ENCODE data around the gene KIAA1755. TPM values are rescaled to one million over a fixed set of nuclear protein-coding genes. Genes with fewer than 3 reads are reported as not detected.

The KIAA1755 gene
- total and polyA plus RNA-seq, 2 of the 4 experiments (the other 2 are of a cell fraction) = 2.5 to 5.1 TPM

GRCh38 chr20:38305541-38305940, 45.0 kb upstream of the KIAA1755 start:
- H3K79me1 ChIP-seq (ENCODE audit: low read depth in 1 of 2, low read length in 2 of 2) = no peaks in the 10 kb centered on the region
- no peak overlapping the region for H3K9ac ChIP-seq (ENCODE audit: low read depth, low read length)
- H3K18ac ChIP-seq (ENCODE audit: low read depth, low read length) = no peak overlapping the region
- no peak overlapping the region for H4K5ac ChIP-seq (ENCODE audit: low read depth, low read length)
- H3K36me3 ChIP-seq (ENCODE audit: control insufficient read depth, insufficient read depth, low read length) = no peaks in the 10 kb centered on the region
- no peak overlapping the region for H3K56ac ChIP-seq (ENCODE audit: extremely low read depth, insufficient read depth, low read length)
- no peak overlapping the region for H2AK9ac ChIP-seq (replicated peaks; ENCODE audit: low read depth, low read length, poor library complexity)
- no peak overlapping the region for H2BK120ac ChIP-seq (ENCODE audit: low read depth, low read length)
- no peak for DNase-seq
- in situ Hi-C loops (cut with MboI; ENCODE audit: low sequenced_read_pairs) (loop anchor here (5.0 to 10.0 kb wide), 2 partner anchors 68 to 241 kb away; no protein-coding TSS in a partner anchor), dilution Hi-C loops (cut with HindIII; ENCODE audit: low sequenced_read_pairs, unreplicated experiment) (no loop called here), intact Hi-C loops (cut with micrococcal nuclease) (loop anchor here (1.0 kb wide), 1 partner anchor 76 kb away; no protein-coding TSS in a partner anchor)
- H3K9me1 ChIP-seq (ENCODE audit: insufficient read depth, low read length) = no peaks in the 10 kb centered on the region
- BruUV-seq (replicated peaks) = no TSS peak
- H4K91ac ChIP-seq (ENCODE audit: insufficient read depth, low read depth, low read length) = no peak overlapping the region
- CTCF ChIA-PET = interaction anchor here (1.0 to 1.3 kb wide), 2 partner anchors 15 to 76 kb away, joined by 3 to 7 read pairs; no protein-coding TSS in a partner anchor
- H4K20me1 ChIP-seq (ENCODE audit: insufficient read depth, low read length) = no peaks in the 10 kb centered on the region
- no peak overlapping the region for H2AK5ac ChIP-seq (ENCODE audit: low read depth, low read length)
- H2BK20ac ChIP-seq (ENCODE audit: low read depth, low read length) = no peak overlapping the region
- H2BK15ac ChIP-seq (ENCODE audit: low read depth, low read length) = no peak overlapping the region
- no peak for ATAC-seq (ENCODE audit: low read depth)
- H3K4me3 ChIP-seq (ENCODE audit: insufficient read depth, low read depth, low read length) = no peak overlapping the region
- H3K4me2 ChIP-seq (ENCODE audit: low read depth, low read length) = no peak overlapping the region
- no peak overlapping the region for H3K14ac ChIP-seq (replicated peaks; ENCODE audit: low read depth, low read length)
- peaks cover 7% of the 10 kb centered on the region; the same call in 1 of the 2 replicates for H3K9me3 ChIP-seq (ENCODE audit: control insufficient read depth, insufficient read depth, low read length)
- H3K27me3 ChIP-seq (ENCODE audit: control insufficient read depth, insufficient read depth, low read length) = peaks cover 24% of the 10 kb centered on the region
- no peak overlapping the region for H4K8ac ChIP-seq (ENCODE audit: low read depth in 2 of 2, low read length in 2 of 2)
- no peak for TF ChIP-seq RCOR1 (IDR thresholded peaks at IDR 0.05; ENCODE audit: insufficient replicate concordance, low read length)
- TF ChIP-seq, protein P1, sequence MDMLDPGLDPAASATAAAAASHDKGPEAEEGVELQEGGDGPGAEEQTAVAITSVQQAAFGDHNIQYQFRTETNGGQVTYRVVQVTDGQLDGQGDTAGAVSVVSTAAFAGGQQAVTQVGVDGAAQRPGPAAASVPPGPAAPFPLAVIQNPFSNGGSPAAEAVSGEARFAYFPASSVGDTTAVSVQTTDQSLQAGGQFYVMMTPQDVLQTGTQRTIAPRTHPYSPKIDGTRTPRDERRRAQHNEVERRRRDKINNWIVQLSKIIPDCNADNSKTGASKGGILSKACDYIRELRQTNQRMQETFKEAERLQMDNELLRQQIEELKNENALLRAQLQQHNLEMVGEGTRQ (IDR thresholded peaks at IDR 0.05; ENCODE audit: low read depth, low read length) = no peak
- TF ChIP-seq CHD1 (IDR thresholded peaks at IDR 0.05; ENCODE audit: low read depth, low read length) = no peak
- TF ChIP-seq CEBPB (IDR thresholded peaks at IDR 0.05; ENCODE audit: low read depth, low read length) = no peak
- TF ChIP-seq RAD21 (IDR thresholded peaks at IDR 0.05; ENCODE audit: low read length) = no peak
- TF ChIP-seq POLR2A (IDR thresholded peaks at IDR 0.05; ENCODE audit: low read depth, low read length) = no peak
- TF ChIP-seq, protein P2, sequence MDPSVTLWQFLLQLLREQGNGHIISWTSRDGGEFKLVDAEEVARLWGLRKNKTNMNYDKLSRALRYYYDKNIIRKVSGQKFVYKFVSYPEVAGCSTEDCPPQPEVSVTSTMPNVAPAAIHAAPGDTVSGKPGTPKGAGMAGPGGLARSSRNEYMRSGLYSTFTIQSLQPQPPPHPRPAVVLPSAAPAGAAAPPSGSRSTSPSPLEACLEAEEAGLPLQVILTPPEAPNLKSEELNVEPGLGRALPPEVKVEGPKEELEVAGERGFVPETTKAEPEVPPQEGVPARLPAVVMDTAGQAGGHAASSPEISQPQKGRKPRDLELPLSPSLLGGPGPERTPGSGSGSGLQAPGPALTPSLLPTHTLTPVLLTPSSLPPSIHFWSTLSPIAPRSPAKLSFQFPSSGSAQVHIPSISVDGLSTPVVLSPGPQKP (IDR thresholded peaks at IDR 0.05; ENCODE audit: borderline replicate concordance, low read depth, low read length) = no peak
- TF ChIP-seq BHLHE40 (IDR thresholded peaks at IDR 0.05; ENCODE audit: low read depth, low read length) = no peak
- no peak for TF ChIP-seq RFX5 (IDR thresholded peaks at IDR 0.05; ENCODE audit: low read depth, low read length)
- TF ChIP-seq MAFK (IDR thresholded peaks at IDR 0.05; ENCODE audit: low read depth, low read length) = no peak
- no peak for TF ChIP-seq MAZ (IDR thresholded peaks at IDR 0.05; ENCODE audit: borderline replicate concordance, low read depth, low read length)
- no peak for TF ChIP-seq FOS (IDR thresholded peaks at IDR 0.05; ENCODE audit: low read depth, low read length)
- TF ChIP-seq, protein P3, sequence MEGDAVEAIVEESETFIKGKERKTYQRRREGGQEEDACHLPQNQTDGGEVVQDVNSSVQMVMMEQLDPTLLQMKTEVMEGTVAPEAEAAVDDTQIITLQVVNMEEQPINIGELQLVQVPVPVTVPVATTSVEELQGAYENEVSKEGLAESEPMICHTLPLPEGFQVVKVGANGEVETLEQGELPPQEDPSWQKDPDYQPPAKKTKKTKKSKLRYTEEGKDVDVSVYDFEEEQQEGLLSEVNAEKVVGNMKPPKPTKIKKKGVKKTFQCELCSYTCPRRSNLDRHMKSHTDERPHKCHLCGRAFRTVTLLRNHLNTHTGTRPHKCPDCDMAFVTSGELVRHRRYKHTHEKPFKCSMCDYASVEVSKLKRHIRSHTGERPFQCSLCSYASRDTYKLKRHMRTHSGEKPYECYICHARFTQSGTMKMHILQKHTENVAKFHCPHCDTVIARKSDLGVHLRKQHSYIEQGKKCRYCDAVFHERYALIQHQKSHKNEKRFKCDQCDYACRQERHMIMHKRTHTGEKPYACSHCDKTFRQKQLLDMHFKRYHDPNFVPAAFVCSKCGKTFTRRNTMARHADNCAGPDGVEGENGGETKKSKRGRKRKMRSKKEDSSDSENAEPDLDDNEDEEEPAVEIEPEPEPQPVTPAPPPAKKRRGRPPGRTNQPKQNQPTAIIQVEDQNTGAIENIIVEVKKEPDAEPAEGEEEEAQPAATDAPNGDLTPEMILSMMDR (conservative IDR thresholded peaks at IDR 0.05; ENCODE audit: low read depth, low read length) = no peak
- no peak for TF ChIP-seq MXI1 (IDR thresholded peaks at IDR 0.05; ENCODE audit: borderline replicate concordance, low read depth, low read length)
- TF ChIP-seq SMC3 (IDR thresholded peaks at IDR 0.05; ENCODE audit: low read depth, low read length) = no peak
- TF ChIP-seq NFE2L2 (IDR thresholded peaks at IDR 0.05; ENCODE audit: low read depth, low read length) = no peak
- H2AFZ ChIP-seq (replicated peaks; ENCODE audit: low read length, poor library complexity) = no peak overlapping the region
- no peaks in the 10 kb centered on the region for H3K4me1 ChIP-seq (ENCODE audit: control insufficient read depth, insufficient read depth, low read length)
- H2BK5ac ChIP-seq (ENCODE audit: low read depth, low read length, poor library complexity, severe bottlenecking) = no peak overlapping the region
- H3K27ac ChIP-seq (ENCODE audit: insufficient read depth, low read length) = no peak overlapping the region
- WGBS, 2 experiments (ENCODE audit: extremely low coverage in 2 of 2, insufficient read length in 1 of 2) = no CpG with 5 or more reads among the region's 4 CpGs
- POLR2A ChIA-PET (ENCODE audit: unreplicated experiment) = no interaction called here
- H3K4ac ChIP-seq (ENCODE audit: low read depth, low read length) = no peak overlapping the region
- no peak overlapping the region for H3K23ac ChIP-seq (ENCODE audit: low read depth, low read length)

Measured in IMR-90 (cell line).